Endothelial cell of umbilical vein (primary cell): ENCODE measurements around the gene CDH3. TPM values are rescaled to one million over a fixed set of nuclear protein-coding genes. Genes with fewer than 3 reads are reported as not detected.
A peak's percentile ranks its signal among the peaks of the same experiment; 100 is the strongest.

Experiments
- BruUV-seq: library from RNA; stranded (reverse); fragments of 400-500 nt; replicated peaks from 2 replicates; lab custom pipeline; 2021; lab: Mats Ljungman, UMichigan
- CTCF ChIA-PET: fragments of 300-600, 350-600 bp; sonication (Branson Sonifier 250); formaldehyde crosslinking; loops from one replicate; lab custom pipeline; 2021; ENCODE audit warnings: antibody characterized with exemption, inconsistent platforms; lab: Charles Lee
- POLR2A ChIA-PET: fragments of 300-600, 350-600 bp; sonication (Branson Sonifier 250); formaldehyde crosslinking; loops from one replicate; lab custom pipeline; 2021; ENCODE audit warnings: antibody characterized with exemption, inconsistent platforms; lab: Charles Lee
- DNase-seq: peaks from one replicate; pipeline ENCODE4 v3.0.0-alpha.2; 2011; ENCODE audit warnings: low read depth, low spot score
- FAIRE-seq: peaks from 2 replicates; lab custom pipeline; 2011; peaks lifted over from hg19 to GRCh38; lab: Jason Lieb, UNC
- H2AFZ ChIP-seq: 2 replicates; pipeline ENCODE4 v1.6.0; 2012; ENCODE audit warnings: low read depth, low read length, control low read depth, inconsistent platforms
- H3K27ac ChIP-seq: 2 replicates; pipeline ENCODE4 v1.5.1; 2011; ENCODE audit warnings: low read depth, mild to moderate bottlenecking, control low read depth, low read length, moderate library complexity; ENCODE audit not compliant: insufficient read depth
- H3K27me3 ChIP-seq, 2 experiments: 2 replicates each; pipeline versions ENCODE4 v1.6.0 to v1.6.1; 2011; ENCODE audit warnings: low read length in 2 of 2, mixed read lengths in 1 of 2; ENCODE audit not compliant: control insufficient read depth in 2 of 2, insufficient read depth in 2 of 2
- H3K36me3 ChIP-seq, 2 experiments: 2 replicates in 1 of 2; 3 replicates in 1 of 2; pipeline ENCODE4 v1.5.1; 2011; ENCODE audit warnings: low read length in 2 of 2, mild to moderate bottlenecking in 1 of 2, moderate library complexity in 1 of 2; ENCODE audit not compliant: control insufficient read depth in 2 of 2, insufficient read depth in 2 of 2; ENCODE audit errors: extremely low read depth in 1 of 2
- H3K4me1 ChIP-seq: 3 replicates; pipeline ENCODE4 v1.5.1; 2011; ENCODE audit warnings: mild to moderate bottlenecking, low read length; ENCODE audit not compliant: control insufficient read depth, insufficient read depth; ENCODE audit errors: extremely low read depth
- H3K4me2 ChIP-seq: 2 replicates; pipeline ENCODE4 v1.6.1; 2011; ENCODE audit warnings: low read length, control low read depth, mixed read lengths; ENCODE audit not compliant: insufficient read depth
- H3K4me3 ChIP-seq, 3 experiments: fragments of 200-600 bp in 1 of 3; sonication (generic), shearing (Covaris generic) in 1 of 3; replicated peaks in 1 of 3; 2 replicates each; pipeline ENCODE4 v1.5.1; 2011 to 2016; ENCODE audit warnings: control low read depth in 3 of 3, low read length in 3 of 3, mild to moderate bottlenecking in 2 of 3, inconsistent platforms in 1 of 3, low read depth in 1 of 3, moderate library complexity in 1 of 3; ENCODE audit not compliant: insufficient read depth in 1 of 3
- H3K79me2 ChIP-seq: 2 replicates; pipeline ENCODE4 v1.6.0; 2012; ENCODE audit warnings: low read length, inconsistent platforms; ENCODE audit not compliant: control insufficient read depth, insufficient read depth
- H3K9ac ChIP-seq: replicated peaks from 2 replicates; pipeline ENCODE3; 2011; ENCODE audit warnings: low read length, control low read depth; ENCODE audit not compliant: insufficient read depth; ENCODE audit errors: extremely low read depth
- H3K9me1 ChIP-seq: replicated peaks from 3 replicates; pipeline ENCODE4 v1.6.0; 2011; ENCODE audit warnings: mild to moderate bottlenecking, low read length; ENCODE audit not compliant: control insufficient read depth, insufficient read depth; ENCODE audit errors: extremely low read depth
- H3K9me3 ChIP-seq: replicated peaks from 2 replicates; pipeline ENCODE4 v1.5.1; 2012; ENCODE audit warnings: low read length, inconsistent platforms; ENCODE audit not compliant: control insufficient read depth, insufficient read depth
- H4K20me1 ChIP-seq: replicated peaks from 2 replicates; pipeline ENCODE3; 2011; ENCODE audit warnings: mild to moderate bottlenecking, low read length; ENCODE audit not compliant: control insufficient read depth, insufficient read depth; ENCODE audit errors: extremely low read depth
- EZH2 ChIP-seq: IDR thresholded peaks from 2 replicates; pipeline ENCODE4 v1.6.1; 2012; ENCODE audit warnings: borderline replicate concordance, low read depth, mild to moderate bottlenecking, moderate library complexity, low read length, inconsistent platforms; ENCODE audit not compliant: severe bottlenecking
- FOS ChIP-seq: IDR thresholded peaks from 2 replicates; pipeline ENCODE4 v1.6.1; 2011; ENCODE audit warnings: mild to moderate bottlenecking, low read length, moderate library complexity, borderline replicate concordance; ENCODE audit not compliant: insufficient read depth
- GATA2 ChIP-seq: IDR thresholded peaks from 2 replicates; pipeline ENCODE4 v1.7.0; 2011; ENCODE audit warnings: low read depth, mild to moderate bottlenecking, moderate library complexity, mixed read lengths, low read length; ENCODE audit not compliant: insufficient read length, insufficient read depth
- JUN ChIP-seq: IDR thresholded peaks from 2 replicates; pipeline ENCODE4 v1.6.1; 2011; ENCODE audit warnings: borderline replicate concordance, low read depth; ENCODE audit not compliant: insufficient read length, insufficient read depth
- MYC ChIP-seq: IDR thresholded peaks from one replicate; pipeline ENCODE4 v1.6.1; 2011; ENCODE audit warnings: mild to moderate bottlenecking, low read depth, low read length
- POLR2A ChIP-seq: IDR thresholded peaks from 2 replicates; pipeline ENCODE4 v1.6.1; 2012; ENCODE audit warnings: low read depth, mild to moderate bottlenecking, control low read depth, low read length
- POLR2AphosphoS5 ChIP-seq: IDR thresholded peaks from 2 replicates; pipeline ENCODE4 v1.6.1; 2012; ENCODE audit warnings: low read depth, mild to moderate bottlenecking, control low read depth, low read length, moderate library complexity; ENCODE audit not compliant: insufficient read depth
- dilution Hi-C: fragments of 300-500 bp; cut with MboI; formaldehyde crosslinking; loops from one replicate; pipeline ENCODE4 v1.15.0; 2019; ENCODE audit warnings: low sequenced_read_pairs; ENCODE audit not compliant: extremely low pct_ligation_motif_present
- intact Hi-C: fragments of 100-400 bp; cut with micrococcal nuclease; formaldehyde crosslinking; loops from one replicate; pipeline ENCODE4 v1.10.0; 2022
- polyA plus RNA-seq, 4 experiments: library from polyadenylated mRNA; depleted of rRNA in 3 of 4; stranded (reverse) in 3 of 4; unstranded in 1 of 4; fragments of >200 nt; gene quantifications; 2 replicates each; pipeline versions ENCODE4 v1.2.1 to v1.2.3, GENCODE V29; 2011 to 2012; ENCODE audit warnings: missing spikeins in 1 of 4
- total RNA-seq: library from RNA; stranded (reverse); gene quantifications from 2 replicates; pipeline ENCODE4 v1.2.3, GENCODE V29; 2021
- TF ChIP-seq, protein P1 (sequence below): IDR thresholded peaks from 2 replicates; pipeline ENCODE4 v1.6.1; 2011; ENCODE audit not compliant: insufficient read depth, insufficient read length
- TF ChIP-seq, protein P2 (sequence below), 2 donors: IDR thresholded peaks; 1 replicate in 1 of 2; 2 replicates in 1 of 2; pipeline ENCODE4 v1.5.1; 2011; ENCODE audit warnings: low read length in 2 of 2, mild to moderate bottlenecking in 2 of 2, moderate library complexity in 2 of 2, control low read depth in 1 of 2, inconsistent platforms in 1 of 2, low read depth in 1 of 2; ENCODE audit not compliant: insufficient read depth in 1 of 2; ENCODE audit errors: extremely low read depth in 1 of 2

CDH3 gene
- total and polyA plus RNA-seq, 2 donors (not counting 3 experiments of a cell fraction or from before 2014, with no cell fraction given), result 0.03 TPM; not detected in 1

DNA sequence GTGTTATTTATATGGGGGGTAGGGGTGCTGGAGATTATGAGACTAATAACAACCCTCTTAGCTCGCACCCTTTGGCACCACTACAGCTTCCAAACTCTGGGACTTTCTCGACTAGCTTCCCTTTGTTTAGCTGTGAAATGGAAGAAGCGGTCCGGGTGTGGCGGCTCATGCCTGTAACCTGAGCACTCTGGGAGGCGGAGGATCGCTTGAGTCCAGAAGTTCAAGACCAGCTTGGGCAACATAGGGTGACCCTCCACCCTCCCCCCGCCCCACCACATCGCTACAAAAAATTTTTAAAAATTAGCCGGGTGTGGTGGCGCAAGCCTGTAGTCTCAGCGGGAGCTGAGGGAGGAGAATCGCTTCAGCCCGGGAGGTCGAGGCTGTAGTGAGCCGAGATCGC lies 814 bp upstream of the CDH3 start:
- CTCF ChIA-PET, result no interaction called here
- H3K4me3 ChIP-seq, result no peak overlapping the region
- no peaks in the 10 kb centered on the region for H3K79me2 ChIP-seq
- H3K36me3 ChIP-seq, result no peaks in the 10 kb centered on the region
- H3K9ac ChIP-seq, result no peak overlapping the region
- no peak overlapping the region for H3K27ac ChIP-seq
- H3K9me1 ChIP-seq, result no peaks in the 10 kb centered on the region
- DNase-seq (no peak), FAIRE-seq (peak; percentile 4)
- intact Hi-C loops (no loop called here), dilution Hi-C loops (no loop called here)
- no peaks in the 10 kb centered on the region for H4K20me1 ChIP-seq
- no peak overlapping the region for H2AFZ ChIP-seq
- no peaks in the 10 kb centered on the region for H3K9me3 ChIP-seq
- TF ChIP-seq JUN, result no peak
- no peak for TF ChIP-seq POLR2A
- no peak for TF ChIP-seq EZH2
- TF ChIP-seq MYC, result no peak
- TF ChIP-seq POLR2AphosphoS5, result no peak
- TF ChIP-seq, protein P1, sequence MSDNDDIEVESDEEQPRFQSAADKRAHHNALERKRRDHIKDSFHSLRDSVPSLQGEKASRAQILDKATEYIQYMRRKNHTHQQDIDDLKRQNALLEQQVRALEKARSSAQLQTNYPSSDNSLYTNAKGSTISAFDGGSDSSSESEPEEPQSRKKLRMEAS, result no peak
- TF ChIP-seq GATA2, result no peak
- TF ChIP-seq, protein P2, sequence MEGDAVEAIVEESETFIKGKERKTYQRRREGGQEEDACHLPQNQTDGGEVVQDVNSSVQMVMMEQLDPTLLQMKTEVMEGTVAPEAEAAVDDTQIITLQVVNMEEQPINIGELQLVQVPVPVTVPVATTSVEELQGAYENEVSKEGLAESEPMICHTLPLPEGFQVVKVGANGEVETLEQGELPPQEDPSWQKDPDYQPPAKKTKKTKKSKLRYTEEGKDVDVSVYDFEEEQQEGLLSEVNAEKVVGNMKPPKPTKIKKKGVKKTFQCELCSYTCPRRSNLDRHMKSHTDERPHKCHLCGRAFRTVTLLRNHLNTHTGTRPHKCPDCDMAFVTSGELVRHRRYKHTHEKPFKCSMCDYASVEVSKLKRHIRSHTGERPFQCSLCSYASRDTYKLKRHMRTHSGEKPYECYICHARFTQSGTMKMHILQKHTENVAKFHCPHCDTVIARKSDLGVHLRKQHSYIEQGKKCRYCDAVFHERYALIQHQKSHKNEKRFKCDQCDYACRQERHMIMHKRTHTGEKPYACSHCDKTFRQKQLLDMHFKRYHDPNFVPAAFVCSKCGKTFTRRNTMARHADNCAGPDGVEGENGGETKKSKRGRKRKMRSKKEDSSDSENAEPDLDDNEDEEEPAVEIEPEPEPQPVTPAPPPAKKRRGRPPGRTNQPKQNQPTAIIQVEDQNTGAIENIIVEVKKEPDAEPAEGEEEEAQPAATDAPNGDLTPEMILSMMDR (IDR thresholded peaks at IDR 0.05; ENCODE audit: extremely low read depth in 1 of 2, insufficient read depth in 1 of 2, low read depth in 1 of 2, low read length in 2 of 2), result no peak
- no peak for TF ChIP-seq FOS
- POLR2A ChIA-PET, result no interaction called here
- no peaks in the 10 kb centered on the region for H3K4me1 ChIP-seq
- H3K27me3 ChIP-seq, result peaks cover 43 to 53% of the 10 kb centered on the region in 2 experiments
- BruUV-seq, result no TSS peak
- no peak overlapping the region for H3K4me2 ChIP-seq
